ENCODE measurements around the gene IGSF23.
"Not testable (repeated sequence)": the region's sequence is repeated elsewhere in the genome, so short reads cannot be mapped to it uniquely, and the experiment has no call there.

The IGSF23 gene

DNA sequence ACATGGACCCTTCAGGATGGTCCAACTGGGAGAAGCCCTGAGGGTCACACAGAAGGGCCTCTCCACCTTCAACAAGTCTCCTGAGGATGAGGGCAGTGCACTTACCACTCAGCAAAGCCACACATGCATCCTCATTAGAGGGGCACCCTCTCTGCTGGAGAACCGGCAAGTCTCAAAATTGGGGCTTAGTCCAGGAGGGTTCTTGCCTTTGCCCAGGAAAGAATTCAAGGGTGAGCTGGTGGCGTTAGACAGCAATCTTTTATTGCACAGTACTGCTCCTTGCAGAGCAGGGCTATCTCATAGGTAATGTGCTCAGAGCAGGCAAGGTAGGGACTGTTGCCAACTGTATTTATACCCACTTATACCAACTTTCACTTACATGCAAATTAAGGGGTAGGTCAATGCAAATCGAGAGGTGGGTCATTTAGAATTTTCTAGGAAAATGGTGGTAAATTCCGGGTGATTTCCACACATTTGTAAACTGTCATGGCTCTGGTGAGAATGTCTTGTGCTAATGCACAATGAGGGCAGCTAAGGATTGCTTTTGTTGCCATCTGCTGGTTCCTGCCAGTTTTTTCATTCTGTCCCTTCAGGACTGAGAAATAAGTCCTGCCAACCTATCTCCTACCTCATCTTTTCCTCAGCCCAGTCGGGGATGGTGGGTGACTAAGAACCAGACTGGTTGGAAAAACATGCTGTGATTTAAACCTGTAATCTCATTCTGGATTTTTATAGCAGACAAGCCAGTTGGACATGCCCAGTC, 27.8 kb upstream of the IGSF23 start:
- DNase-seq (ENCODE audit: low spot score): peak; percentile 13
- ChIA-PET POLR2A (ENCODE audit: low non-redundant PET) (no interaction called here), CTCF (interaction anchor here (0.6 to 1.3 kb wide), 4 partner anchors 15 to 300 kb away, joined by 3 to 5 read pairs (median 4); no protein-coding TSS in a partner anchor)
- TF ChIP-seq, protein P1, sequence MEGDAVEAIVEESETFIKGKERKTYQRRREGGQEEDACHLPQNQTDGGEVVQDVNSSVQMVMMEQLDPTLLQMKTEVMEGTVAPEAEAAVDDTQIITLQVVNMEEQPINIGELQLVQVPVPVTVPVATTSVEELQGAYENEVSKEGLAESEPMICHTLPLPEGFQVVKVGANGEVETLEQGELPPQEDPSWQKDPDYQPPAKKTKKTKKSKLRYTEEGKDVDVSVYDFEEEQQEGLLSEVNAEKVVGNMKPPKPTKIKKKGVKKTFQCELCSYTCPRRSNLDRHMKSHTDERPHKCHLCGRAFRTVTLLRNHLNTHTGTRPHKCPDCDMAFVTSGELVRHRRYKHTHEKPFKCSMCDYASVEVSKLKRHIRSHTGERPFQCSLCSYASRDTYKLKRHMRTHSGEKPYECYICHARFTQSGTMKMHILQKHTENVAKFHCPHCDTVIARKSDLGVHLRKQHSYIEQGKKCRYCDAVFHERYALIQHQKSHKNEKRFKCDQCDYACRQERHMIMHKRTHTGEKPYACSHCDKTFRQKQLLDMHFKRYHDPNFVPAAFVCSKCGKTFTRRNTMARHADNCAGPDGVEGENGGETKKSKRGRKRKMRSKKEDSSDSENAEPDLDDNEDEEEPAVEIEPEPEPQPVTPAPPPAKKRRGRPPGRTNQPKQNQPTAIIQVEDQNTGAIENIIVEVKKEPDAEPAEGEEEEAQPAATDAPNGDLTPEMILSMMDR (conservative IDR thresholded peaks at IDR 0.05; ENCODE audit: low read depth): no peak
- H3K27ac ChIP-seq: no peak overlapping the region

DNA sequence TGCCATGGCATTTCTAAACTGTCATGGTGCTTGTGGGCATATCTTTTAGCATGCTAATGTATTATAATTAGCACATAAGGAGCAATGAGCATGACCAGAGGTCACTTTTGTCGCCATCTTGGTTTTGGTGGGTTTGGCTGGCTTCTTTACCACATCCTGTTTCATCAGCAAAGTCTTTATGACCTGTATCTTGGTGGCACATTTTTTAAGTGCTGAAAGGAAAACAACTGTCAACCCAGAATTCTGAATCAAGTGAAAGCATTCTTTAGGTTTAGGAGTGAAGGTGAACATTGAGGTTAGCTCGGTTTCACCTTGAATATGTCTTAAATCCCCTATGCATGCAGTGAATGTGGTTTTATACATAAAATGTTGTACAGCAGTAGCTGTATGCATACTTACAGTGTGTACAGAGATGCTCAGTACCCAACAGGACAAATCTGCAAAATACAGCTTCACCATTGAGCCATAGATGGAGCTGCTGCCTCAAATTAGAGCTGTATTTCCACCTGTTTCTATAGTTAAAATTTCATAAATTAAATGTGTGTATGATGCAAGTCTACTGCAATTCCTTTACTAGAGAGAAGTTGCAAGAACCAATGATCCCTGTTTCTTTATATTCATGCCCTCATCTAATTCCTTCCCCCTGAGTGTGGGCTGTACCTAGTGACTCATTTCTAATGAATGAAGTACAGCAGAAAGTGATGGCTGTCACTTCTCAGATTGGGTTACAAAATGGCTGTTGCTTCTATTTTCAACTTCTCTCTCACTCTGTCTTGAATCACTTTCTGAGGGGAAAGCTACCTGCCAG, 25.2 kb upstream of the IGSF23 start:
- TF ChIP-seq, protein P1 (conservative IDR thresholded peaks at IDR 0.05; ENCODE audit: low read depth): no peak; the same call in 1 of the 2 replicates
- no peak overlapping the region for H3K27ac ChIP-seq
- ChIA-PET POLR2A (ENCODE audit: low non-redundant PET) (no interaction called here), CTCF (interaction anchor here (0.5 to 1.3 kb wide), 9 partner anchors 11 to 183 kb away, joined by 3 to 7 read pairs (median 4); no protein-coding TSS in a partner anchor)
- peak; percentile 81 for DNase-seq (ENCODE audit: low spot score)

DNA sequence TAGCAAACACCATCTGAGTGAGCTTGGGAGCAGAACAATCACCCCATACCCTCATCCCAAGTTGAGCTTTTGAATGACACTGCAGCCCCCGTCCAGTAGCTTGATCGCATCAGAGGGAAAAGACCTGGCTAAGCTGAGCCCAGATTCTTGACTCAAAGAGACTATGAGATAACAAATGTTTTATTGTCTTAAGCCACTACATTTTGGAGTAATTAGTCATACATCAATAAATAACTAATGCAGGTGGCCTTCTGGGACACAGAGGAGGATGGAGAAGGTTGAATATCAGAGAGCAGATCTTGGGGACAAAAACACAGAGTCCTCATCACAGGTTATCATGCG, 24.6 kb upstream of the IGSF23 start:
- TF ChIP-seq, protein P1 (conservative IDR thresholded peaks at IDR 0.05; ENCODE audit: low read depth): no peak
- DNase-seq (ENCODE audit: low spot score): no peak
- no peak overlapping the region for H3K27ac ChIP-seq
- ChIA-PET POLR2A (ENCODE audit: low non-redundant PET) (no interaction called here), CTCF (interaction anchor here (0.5 to 1.3 kb wide), 6 partner anchors 12 to 182 kb away, joined by 3 to 6 read pairs (median 4); no protein-coding TSS in a partner anchor)

DNA sequence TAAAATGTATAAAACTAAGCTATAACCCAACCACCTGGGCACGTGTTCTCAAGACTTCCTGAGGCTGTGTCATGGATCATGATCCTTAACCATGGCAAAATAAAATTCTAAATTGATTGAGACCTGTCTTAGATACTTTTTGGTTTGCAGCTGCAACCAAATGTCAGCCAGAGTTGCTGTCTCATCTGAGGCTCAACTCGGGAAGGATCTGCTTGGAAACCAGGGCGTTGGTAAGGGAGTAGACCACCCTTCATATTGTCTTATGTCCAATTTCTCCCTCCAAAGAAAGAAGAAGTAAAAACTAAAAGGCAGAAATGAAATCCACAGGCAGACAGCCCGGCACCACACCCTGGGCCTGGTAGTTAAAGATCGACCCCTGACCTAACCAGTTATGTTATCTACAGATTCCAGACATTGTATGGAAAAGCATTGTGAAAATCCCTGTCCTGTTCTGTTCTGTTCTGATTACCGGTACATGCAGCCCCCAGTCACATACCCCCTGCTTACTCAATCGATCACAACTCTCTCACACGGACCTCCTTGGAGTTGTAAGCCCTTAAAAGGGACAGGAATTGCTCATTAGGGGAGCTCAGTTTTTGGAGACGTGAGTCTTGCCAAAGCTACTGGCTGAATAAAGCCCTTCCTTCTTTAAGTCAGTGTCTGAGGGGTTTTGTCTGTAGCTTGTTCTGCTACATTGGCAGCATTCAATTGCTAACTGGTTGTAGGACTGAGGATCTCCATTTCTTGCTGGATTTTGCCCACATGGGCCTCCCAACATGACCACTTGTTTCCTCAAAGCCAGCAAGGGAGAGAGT, 22.9 kb upstream of the IGSF23 start:
- TF ChIP-seq, protein P1 (conservative IDR thresholded peaks at IDR 0.05; ENCODE audit: low read depth): no peak
- ChIA-PET CTCF (no interaction called here), POLR2A (ENCODE audit: low non-redundant PET) (no interaction called here)
- H3K27ac ChIP-seq: no peak overlapping the region
- no peak for DNase-seq (ENCODE audit: low spot score)

DNA sequence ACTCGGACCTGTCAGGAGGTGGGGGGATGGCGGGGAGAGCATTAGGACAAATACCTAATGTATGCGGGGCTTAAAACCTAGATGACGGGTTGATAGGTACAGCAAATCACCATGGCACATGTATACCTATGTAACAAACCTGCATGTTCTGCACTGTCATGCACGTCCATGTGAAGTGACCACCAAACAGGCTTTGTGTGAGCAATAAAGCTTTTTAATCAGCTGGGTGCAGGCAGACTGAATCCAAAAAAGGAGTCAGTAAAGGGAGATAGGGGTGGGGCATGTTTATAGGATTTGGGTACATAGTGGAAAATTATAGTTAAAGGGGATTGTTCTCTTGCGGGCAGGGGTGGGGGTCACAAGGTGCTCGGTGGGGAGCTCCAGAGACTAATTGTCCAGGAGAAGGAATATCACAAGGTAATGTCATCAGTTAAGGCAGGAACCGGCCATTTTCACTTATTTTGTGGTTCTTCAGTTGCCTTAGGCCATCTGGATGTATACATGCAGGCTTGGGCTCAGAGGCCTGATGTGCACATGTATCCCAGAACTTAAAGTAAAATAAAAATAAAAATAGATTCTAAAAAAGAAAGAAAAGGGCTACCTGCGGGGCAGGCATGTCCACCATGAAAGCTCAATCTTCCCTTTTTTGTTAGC, 21.9 kb upstream of the IGSF23 start:
- not testable (repeated sequence) for DNase-seq (ENCODE audit: low spot score); H3K27ac ChIP-seq
- CTCF ChIA-PET: interaction anchor here (0.6 kb wide), 2 partner anchors 9 to 553 kb away, joined by 3 to 6 read pairs; no protein-coding TSS in a partner anchor
- POLR2A ChIA-PET (ENCODE audit: low non-redundant PET): interaction anchor here (0.8 kb wide), 1 partner anchor 202 kb away, joined by 4 read pairs; no protein-coding TSS in a partner anchor

DNA sequence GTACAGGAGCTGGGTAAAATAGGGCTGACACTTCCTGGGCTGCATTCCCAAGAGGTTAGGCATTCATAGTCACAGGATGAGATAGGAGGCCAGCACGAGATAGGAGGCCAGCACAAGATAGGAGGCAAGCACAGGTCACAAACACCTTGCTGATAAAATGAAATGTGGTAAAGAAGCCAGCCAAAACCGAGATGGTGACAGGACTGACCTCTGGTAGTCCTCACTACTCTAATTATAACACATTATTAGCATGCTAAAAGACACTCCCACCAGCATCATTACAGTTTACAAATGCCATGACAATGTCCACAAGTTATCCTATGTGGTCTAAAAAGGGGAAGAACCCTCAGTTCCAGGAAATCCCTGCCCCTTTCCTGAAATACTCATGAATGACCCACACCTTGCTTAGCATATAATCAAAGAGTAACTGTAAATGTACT, 20.9 kb upstream of the IGSF23 start:
- TF ChIP-seq, protein P1 (conservative IDR thresholded peaks at IDR 0.05; ENCODE audit: low read depth): no peak
- ChIA-PET POLR2A (ENCODE audit: low non-redundant PET) (no interaction called here), CTCF (no interaction called here)
- H3K27ac ChIP-seq: no peak overlapping the region
- DNase-seq (ENCODE audit: low spot score): no peak

Measured in RWPE1 (cell line).